Measurements from ENCODE around the gene HCN3. TPM values are rescaled to one million over a fixed set of nuclear protein-coding genes. Genes with fewer than 3 reads are reported as not detected.

HCN3 gene
- polyA plus RNA-seq, 2 donors: 2.4 to 6.6 TPM

DNA sequence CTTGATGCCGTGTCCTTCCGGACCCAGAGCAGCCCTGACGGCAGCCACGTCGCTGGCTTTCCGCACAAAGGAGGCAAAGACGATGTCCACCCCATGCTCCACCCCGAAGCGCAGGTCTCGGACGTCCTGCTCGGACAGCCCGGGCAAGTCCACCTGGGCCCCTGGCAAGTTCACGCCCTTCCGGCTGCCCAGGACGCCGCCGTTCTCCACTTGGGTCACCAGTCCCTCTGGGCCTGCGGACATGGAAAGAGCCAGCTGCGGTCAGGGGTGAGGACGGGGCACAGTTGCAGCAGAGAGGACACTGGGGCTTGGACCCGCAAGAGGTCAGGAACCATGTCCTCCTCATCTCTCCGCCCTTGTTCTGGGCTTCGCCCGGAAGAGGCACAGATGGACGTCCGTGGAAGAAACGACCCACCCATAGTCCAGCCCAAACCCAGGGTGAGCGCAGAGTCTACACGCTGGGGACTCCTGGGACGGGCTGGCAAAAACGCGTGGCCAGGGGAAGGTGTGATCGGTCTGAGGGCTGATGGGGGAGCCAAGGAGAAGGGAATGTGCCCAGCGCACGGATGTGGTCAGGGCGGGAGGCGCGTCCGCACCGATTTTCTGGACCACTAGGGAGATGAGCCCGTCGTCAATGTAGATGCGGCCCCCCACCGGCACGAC is 17.4 kb downstream of the HCN3 start:
- 37 to 50% methylated on average over 46 of the region's 46 CpGs for WGBS, 2 donors
- Histone ChIP-seq H3K4me3 (ENCODE audit: low read depth in 1 of 2, low read length in 2 of 2) (no peak overlapping the region), H3K27ac (ENCODE audit: low read depth in 2 of 2, low read length in 1 of 2) (no peak overlapping the region), H3K9me3 (ENCODE audit: control insufficient read depth in 2 of 2, insufficient read depth in 1 of 2, low read depth in 1 of 2, low read length in 1 of 2) (no peaks in the 10 kb centered on the region), H3K27me3 (ENCODE audit: control insufficient read depth in 1 of 2, insufficient read depth in 2 of 2, low read length in 2 of 2) (no peaks in the 10 kb centered on the region), H3K4me1 (ENCODE audit: control insufficient read depth in 2 of 2, insufficient read depth in 2 of 2, low read length in 1 of 2) (peaks cover 2 to 8% of the 10 kb centered on the region in 2 donors), H3K36me3 (ENCODE audit: control insufficient read depth in 2 of 2, insufficient read depth in 2 of 2, low read length in 1 of 2) (no peaks in the 10 kb centered on the region)

DNA sequence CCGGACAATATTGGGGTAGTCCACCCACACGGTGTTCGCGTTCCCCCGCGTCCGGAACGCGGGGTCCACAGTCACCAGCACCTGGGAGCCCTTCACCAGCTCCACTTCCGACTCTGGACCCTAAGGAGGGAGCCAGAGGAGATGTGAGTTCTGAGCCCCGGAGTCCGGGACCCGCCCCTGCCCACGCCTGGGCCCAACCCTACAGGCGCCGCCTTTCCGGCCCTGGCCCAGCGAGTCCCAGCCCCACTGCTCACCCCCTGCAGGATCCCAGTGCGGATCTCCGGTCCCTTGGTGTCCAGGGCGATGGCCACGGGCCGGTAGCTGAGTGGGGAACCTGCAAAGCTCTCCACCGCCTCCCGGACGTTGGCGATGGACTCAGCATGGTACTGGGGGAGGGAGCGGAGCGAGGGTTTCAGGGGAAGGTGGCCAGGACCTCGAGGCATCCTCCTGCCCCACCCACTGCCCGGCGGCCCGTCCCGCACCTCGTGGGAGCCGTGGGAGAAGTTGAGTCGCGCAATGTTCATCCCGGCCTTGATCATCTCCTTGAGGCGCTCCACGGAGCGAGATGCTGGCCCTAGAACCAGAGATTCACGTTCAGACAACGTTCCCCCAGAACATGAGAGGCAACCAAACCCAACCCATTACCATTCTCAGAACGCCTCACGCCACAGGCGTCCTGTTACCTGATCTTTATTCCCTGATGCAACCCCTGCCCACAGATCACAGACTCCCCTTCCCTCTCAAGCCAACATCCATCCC is 18.1 kb downstream of the HCN3 start:
- no peaks in the 10 kb centered on the region for H3K36me3 ChIP-seq (ENCODE audit: control insufficient read depth in 2 of 2, insufficient read depth in 2 of 2, low read length in 1 of 2)
- H3K4me1 ChIP-seq (ENCODE audit: control insufficient read depth in 2 of 2, insufficient read depth in 2 of 2, low read length in 1 of 2): peaks cover 2 to 8% of the 10 kb centered on the region in 2 donors
- peak overlapping the region in 1 of 2 donors; percentile 17 for H3K4me3 ChIP-seq (ENCODE audit: low read depth in 1 of 2, low read length in 2 of 2)
- 13 to 21% methylated on average over 47 of the region's 47 CpGs for WGBS, 2 donors
- no peaks in the 10 kb centered on the region for H3K27me3 ChIP-seq (ENCODE audit: control insufficient read depth in 1 of 2, insufficient read depth in 2 of 2, low read length in 2 of 2)
- H3K27ac ChIP-seq (ENCODE audit: low read depth in 2 of 2, low read length in 1 of 2): no peak overlapping the region
- no peaks in the 10 kb centered on the region for H3K9me3 ChIP-seq (ENCODE audit: control insufficient read depth in 2 of 2, insufficient read depth in 1 of 2, low read depth in 1 of 2, low read length in 1 of 2)

DNA sequence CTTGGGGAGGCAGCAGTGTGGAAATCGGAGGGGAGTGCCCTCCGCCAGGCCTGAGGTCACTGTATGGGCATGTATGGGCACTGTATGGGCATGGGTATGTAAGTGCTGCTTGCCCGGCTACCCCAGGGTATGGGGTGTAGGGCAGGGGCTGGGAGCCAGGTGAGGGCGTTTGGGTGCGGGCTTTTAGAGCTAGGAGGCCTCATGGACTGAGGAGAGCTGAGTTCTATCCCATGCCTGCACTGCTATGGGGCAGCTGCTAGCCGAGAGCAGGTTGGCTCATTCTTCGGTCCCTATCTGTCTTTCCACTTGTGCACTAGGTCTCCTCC is 18.6 kb downstream of the HCN3 start:
- Histone ChIP-seq H3K9me3 (ENCODE audit: control insufficient read depth in 2 of 2, insufficient read depth in 1 of 2, low read depth in 1 of 2, low read length in 1 of 2) (no peaks in the 10 kb centered on the region), H3K27me3 (ENCODE audit: control insufficient read depth in 1 of 2, insufficient read depth in 2 of 2, low read length in 2 of 2) (no peaks in the 10 kb centered on the region), H3K36me3 (ENCODE audit: control insufficient read depth in 2 of 2, insufficient read depth in 2 of 2, low read length in 1 of 2) (no peaks in the 10 kb centered on the region), H3K27ac (ENCODE audit: low read depth in 2 of 2, low read length in 1 of 2) (no peak overlapping the region), H3K4me1 (ENCODE audit: control insufficient read depth in 2 of 2, insufficient read depth in 2 of 2, low read length in 1 of 2) (peaks cover 2 to 8% of the 10 kb centered on the region in 2 donors), H3K4me3 (ENCODE audit: low read depth in 1 of 2, low read length in 2 of 2) (no peak overlapping the region)
- WGBS, 2 donors: 63 to 80% methylated on average over 7 of the region's 7 CpGs

DNA sequence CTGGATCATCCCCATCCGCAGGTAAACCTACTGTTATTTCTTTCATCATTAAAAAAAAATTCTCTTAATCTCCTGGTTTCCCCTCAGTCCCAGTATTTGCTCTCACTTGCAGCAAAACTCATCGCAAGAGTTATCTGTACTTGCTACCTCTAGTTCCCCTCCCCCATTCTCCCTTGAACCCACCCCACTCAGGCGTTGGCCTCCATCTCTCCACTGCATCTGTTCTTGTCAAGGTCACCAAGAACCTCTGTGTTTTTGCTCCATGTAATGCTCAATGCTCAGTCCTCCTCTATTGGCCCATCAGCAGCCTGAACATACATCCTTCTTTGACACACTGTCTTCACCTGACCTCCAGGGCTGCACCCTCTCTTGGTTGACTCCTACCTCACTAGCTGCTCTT is 19.4 kb downstream of the HCN3 start:
- 86 to 89% methylated on average over 3 of the region's 3 CpGs for WGBS, 2 donors
- no peaks in the 10 kb centered on the region for H3K36me3 ChIP-seq (ENCODE audit: control insufficient read depth in 2 of 2, insufficient read depth in 2 of 2, low read length in 1 of 2)
- H3K27me3 ChIP-seq (ENCODE audit: control insufficient read depth in 1 of 2, insufficient read depth in 2 of 2, low read length in 2 of 2): no peaks in the 10 kb centered on the region
- no peaks in the 10 kb centered on the region for H3K9me3 ChIP-seq (ENCODE audit: control insufficient read depth in 2 of 2, insufficient read depth in 1 of 2, low read depth in 1 of 2, low read length in 1 of 2)
- no peak overlapping the region for H3K27ac ChIP-seq (ENCODE audit: low read depth in 2 of 2, low read length in 1 of 2)
- H3K4me1 ChIP-seq (ENCODE audit: control insufficient read depth in 2 of 2, insufficient read depth in 2 of 2, low read length in 1 of 2): peaks cover 2 to 8% of the 10 kb centered on the region in 2 donors
- no peak overlapping the region for H3K4me3 ChIP-seq (ENCODE audit: low read depth in 1 of 2, low read length in 2 of 2)

DNA sequence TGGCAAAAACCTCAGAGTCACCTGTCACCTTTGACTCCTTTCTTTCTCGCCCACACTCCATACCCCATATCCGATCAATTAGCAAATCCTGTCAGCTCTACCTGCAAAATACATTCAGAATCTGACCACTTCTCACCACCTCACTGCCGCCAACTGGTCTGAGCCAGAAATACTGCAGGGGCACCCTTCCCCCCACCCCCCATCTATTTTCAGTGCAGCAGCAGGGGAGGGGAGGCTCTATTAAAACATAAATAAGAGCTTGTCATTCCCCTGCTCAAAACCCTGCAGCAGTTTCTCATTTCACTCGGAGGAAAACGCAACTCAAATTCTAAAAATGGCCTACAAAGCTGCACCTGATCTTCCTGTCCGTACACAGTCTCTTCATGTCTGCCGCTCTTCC is 20.1 kb downstream of the HCN3 start:
- H3K4me3 ChIP-seq (ENCODE audit: low read depth in 1 of 2, low read length in 2 of 2): no peak overlapping the region
- no peaks in the 10 kb centered on the region for H3K36me3 ChIP-seq (ENCODE audit: control insufficient read depth in 2 of 2, insufficient read depth in 2 of 2, low read length in 1 of 2)
- no peak overlapping the region for H3K27ac ChIP-seq (ENCODE audit: low read depth in 2 of 2, low read length in 1 of 2)
- H3K4me1 ChIP-seq (ENCODE audit: control insufficient read depth in 2 of 2, insufficient read depth in 2 of 2, low read length in 1 of 2): peaks cover 2 to 8% of the 10 kb centered on the region in 2 donors
- WGBS, 2 donors: 77 to 82% methylated on average over 7 of the region's 7 CpGs
- H3K27me3 ChIP-seq (ENCODE audit: control insufficient read depth in 1 of 2, insufficient read depth in 2 of 2, low read length in 2 of 2): no peaks in the 10 kb centered on the region
- H3K9me3 ChIP-seq (ENCODE audit: control insufficient read depth in 2 of 2, insufficient read depth in 1 of 2, low read depth in 1 of 2, low read length in 1 of 2): no peaks in the 10 kb centered on the region

DNA sequence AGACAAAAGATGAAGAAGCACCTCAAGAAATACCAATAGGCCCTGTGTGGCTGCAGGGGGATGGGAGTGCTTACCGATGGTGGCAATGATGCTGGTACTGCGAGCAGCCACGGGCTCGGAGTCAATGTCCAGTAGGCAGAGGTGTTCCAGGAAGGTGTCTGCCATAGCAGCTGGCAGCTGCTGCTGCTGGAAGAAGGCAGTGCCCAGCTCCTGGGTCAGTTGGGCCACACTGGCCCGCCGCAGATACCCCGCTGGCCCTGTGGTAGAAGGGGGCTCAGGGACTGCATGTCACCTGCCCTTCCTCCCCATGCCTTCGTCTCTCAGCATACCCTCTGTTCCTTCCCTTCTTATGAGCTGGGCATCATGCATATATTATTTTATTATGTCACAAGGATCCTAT is 22.8 kb downstream of the HCN3 start:
- Histone ChIP-seq H3K4me1 (ENCODE audit: control insufficient read depth in 2 of 2, insufficient read depth in 2 of 2, low read length in 1 of 2) (peaks cover 2 to 8% of the 10 kb centered on the region in 2 donors), H3K27ac (ENCODE audit: low read depth in 2 of 2, low read length in 1 of 2) (no peak overlapping the region), H3K9me3 (ENCODE audit: control insufficient read depth in 2 of 2, insufficient read depth in 1 of 2, low read depth in 1 of 2, low read length in 1 of 2) (no peaks in the 10 kb centered on the region), H3K27me3 (ENCODE audit: control insufficient read depth in 1 of 2, insufficient read depth in 2 of 2, low read length in 2 of 2) (no peaks in the 10 kb centered on the region), H3K36me3 (ENCODE audit: control insufficient read depth in 2 of 2, insufficient read depth in 2 of 2, low read length in 1 of 2) (no peaks in the 10 kb centered on the region), H3K4me3 (ENCODE audit: low read depth in 1 of 2, low read length in 2 of 2) (no peak overlapping the region)
- WGBS, 2 donors: 92 to 94% methylated on average over 8 of the region's 8 CpGs

DNA sequence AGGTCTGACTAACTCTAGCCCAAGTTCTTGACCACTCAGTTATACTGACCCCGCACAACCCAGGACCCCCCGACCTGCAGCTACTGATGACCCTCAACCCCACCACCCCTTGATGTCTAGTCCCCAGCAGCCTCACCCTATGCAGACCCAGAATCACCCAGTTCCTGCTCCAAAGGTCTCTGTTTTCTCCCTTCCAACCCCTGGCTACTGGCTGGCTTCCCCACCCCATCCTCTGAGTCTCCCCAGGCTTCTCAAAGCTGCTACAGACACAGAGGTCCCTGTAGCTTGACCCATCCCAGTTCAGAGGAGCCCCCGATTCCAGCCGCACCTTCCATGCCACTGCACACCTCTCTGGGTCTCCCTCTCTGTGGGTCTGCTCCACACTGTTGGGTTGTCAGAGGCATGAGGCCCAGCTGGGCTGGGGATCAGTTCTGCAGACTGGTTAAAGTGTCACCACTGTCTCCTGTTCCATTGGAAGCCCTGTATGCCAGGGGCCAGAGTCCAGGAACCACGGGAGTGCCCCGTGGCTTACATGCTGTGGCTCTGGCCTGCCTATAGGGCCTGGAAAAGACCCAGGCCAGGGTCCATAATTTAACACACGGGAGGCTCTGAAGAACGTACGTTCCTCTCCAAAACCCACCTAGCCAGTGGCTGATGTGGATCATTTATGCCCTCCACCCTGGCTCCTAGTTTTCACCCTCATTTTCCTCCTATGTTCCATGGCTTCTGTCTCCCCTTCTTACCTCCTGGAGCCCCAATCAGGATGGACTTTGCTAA is 23.5 kb downstream of the HCN3 start:
- Histone ChIP-seq H3K4me3 (ENCODE audit: low read depth in 1 of 2, low read length in 2 of 2) (no peak overlapping the region), H3K4me1 (ENCODE audit: control insufficient read depth in 2 of 2, insufficient read depth in 2 of 2, low read length in 1 of 2) (peaks cover 0 to 4% of the 10 kb centered on the region in 2 donors), H3K27me3 (ENCODE audit: control insufficient read depth in 1 of 2, insufficient read depth in 2 of 2, low read length in 2 of 2) (no peaks in the 10 kb centered on the region), H3K9me3 (ENCODE audit: control insufficient read depth in 2 of 2, insufficient read depth in 1 of 2, low read depth in 1 of 2, low read length in 1 of 2) (no peaks in the 10 kb centered on the region), H3K36me3 (ENCODE audit: control insufficient read depth in 2 of 2, insufficient read depth in 2 of 2, low read length in 1 of 2) (no peaks in the 10 kb centered on the region), H3K27ac (ENCODE audit: low read depth in 2 of 2, low read length in 1 of 2) (no peak overlapping the region)
- WGBS, 2 donors: 74 to 85% methylated on average over 9 of the region's 9 CpGs

DNA sequence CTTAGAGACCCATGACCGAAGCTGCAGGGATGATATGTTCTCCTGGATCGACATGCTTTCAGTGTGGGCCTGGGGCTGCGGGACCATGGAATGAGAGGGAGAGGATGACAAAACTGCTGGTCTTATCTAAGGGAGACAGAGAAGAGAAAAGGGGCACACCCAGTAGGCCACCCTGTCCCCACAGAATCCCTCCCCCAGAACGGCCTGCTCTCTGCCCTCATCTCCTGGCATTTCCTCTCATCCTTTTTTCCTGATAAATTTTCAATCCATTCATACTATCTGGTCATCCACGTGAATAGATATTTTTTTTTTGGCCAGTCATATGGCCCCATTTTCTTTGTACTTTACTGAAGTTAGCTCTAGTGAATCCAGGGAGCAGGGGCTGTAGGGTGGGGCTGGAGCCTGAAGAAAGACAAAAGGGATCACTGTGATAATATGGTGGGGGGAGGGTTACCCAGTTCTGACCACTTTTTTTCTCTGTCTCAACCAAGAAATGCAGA is 24.1 kb downstream of the HCN3 start, which contains the start of gene PKLR:
Gene PKLR (minus strand): TSS at position 97 of the 500 bp plus-strand sequence. CDS start 43 bp downstream, at position 54.
- no peaks in the 10 kb centered on the region for H3K36me3 ChIP-seq (ENCODE audit: control insufficient read depth in 2 of 2, insufficient read depth in 2 of 2, low read length in 1 of 2)
- no peaks in the 10 kb centered on the region for H3K27me3 ChIP-seq (ENCODE audit: control insufficient read depth in 1 of 2, insufficient read depth in 2 of 2, low read length in 2 of 2)
- peaks cover 0 to 5% of the 10 kb centered on the region in 2 donors for H3K4me1 ChIP-seq (ENCODE audit: control insufficient read depth in 2 of 2, insufficient read depth in 2 of 2, low read length in 1 of 2)
- H3K27ac ChIP-seq (ENCODE audit: low read depth in 2 of 2, low read length in 1 of 2): no peak within 1 kb of the TSS
- H3K4me3 ChIP-seq (ENCODE audit: low read depth in 1 of 2, low read length in 2 of 2): no peak within 1 kb of the TSS
- no peaks in the 10 kb centered on the region for H3K9me3 ChIP-seq (ENCODE audit: control insufficient read depth in 2 of 2, insufficient read depth in 1 of 2, low read depth in 1 of 2, low read length in 1 of 2)
- 85 to 91% methylated on average over 5 of the region's 5 CpGs for WGBS, 2 donors

DNA sequence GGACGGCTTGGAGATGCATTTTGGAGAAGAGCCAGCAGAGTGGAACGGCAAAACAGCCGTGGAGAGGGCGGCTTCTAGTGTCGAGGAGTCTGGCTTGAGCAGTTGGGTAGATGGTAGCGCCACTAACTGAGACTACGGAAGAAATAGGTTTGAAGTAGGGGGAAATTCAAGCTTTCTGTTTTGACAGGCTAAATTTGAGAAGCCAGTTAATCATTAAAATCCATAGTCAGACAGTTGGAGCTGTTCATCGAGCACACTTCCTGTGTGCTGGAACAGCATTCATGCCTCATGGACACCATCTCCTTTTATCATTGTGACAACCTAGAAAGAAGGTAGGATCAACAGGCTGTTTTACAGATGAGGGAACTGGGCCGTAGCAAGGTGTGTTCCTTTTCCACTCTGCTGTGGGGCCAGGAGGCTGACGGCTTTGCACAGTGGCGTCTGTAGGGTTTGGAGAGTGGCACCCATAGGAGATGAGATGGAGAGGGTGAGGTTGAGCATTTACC is 27.3 kb downstream of the HCN3 start:
- WGBS, 2 donors: 72 to 83% methylated on average over 11 of the region's 11 CpGs

More for the DNA sequence above, 27.3 kb downstream of the HCN3 start:
- Histone ChIP-seq H3K4me1 (ENCODE audit: control insufficient read depth in 2 of 2, insufficient read depth in 2 of 2, low read length in 1 of 2) (peaks cover 2 to 7% of the 10 kb centered on the region in 2 donors), H3K27ac (ENCODE audit: low read depth in 2 of 2, low read length in 1 of 2) (no peak overlapping the region), H3K9me3 (ENCODE audit: control insufficient read depth in 2 of 2, insufficient read depth in 1 of 2, low read depth in 1 of 2, low read length in 1 of 2) (no peaks in the 10 kb centered on the region), H3K27me3 (ENCODE audit: control insufficient read depth in 1 of 2, insufficient read depth in 2 of 2, low read length in 2 of 2) (no peaks in the 10 kb centered on the region), H3K36me3 (ENCODE audit: control insufficient read depth in 2 of 2, insufficient read depth in 2 of 2, low read length in 1 of 2) (no peaks in the 10 kb centered on the region), H3K4me3 (ENCODE audit: low read depth in 1 of 2, low read length in 2 of 2) (no peak overlapping the region)

All from esophagus (tissue), 2 donors.